K562 (cell line): ENCODE data around the gene KAT7. TPM values are rescaled to one million over a fixed set of nuclear protein-coding genes. Genes with fewer than 3 reads are reported as not detected.
A peak's percentile ranks its signal among the peaks of the same experiment; 100 is the strongest.

Experiments
- BACH1 ChIP-seq: fragments of 200-800 bp; sonication (Bioruptor generic); IDR thresholded peaks from 2 replicates; pipeline ENCODE4 v1.6.1; 2016; ENCODE audit warnings: missing genetic modification characterization, missing compliant biosample characterization
- CCAR2 ChIP-seq: fragments of 200-400 bp; formaldehyde crosslinking; IDR thresholded peaks from 2 replicates; pipeline ENCODE4 v1.6.1; 2017; ENCODE audit warnings: mild to moderate bottlenecking, low read depth, low read length
- CXXC5 ChIP-seq: fragments of 250-450 bp; sonication (Bioruptor Pico); IDR thresholded peaks from 2 replicates; pipeline ENCODE4 v1.8.0; 2022; ENCODE audit warnings: inconsistent platforms, mild to moderate bottlenecking, moderate library complexity
- HCFC1 ChIP-seq: IDR thresholded peaks from 2 replicates; pipeline ENCODE4 v1.6.1; 2012; ENCODE audit warnings: low read depth, low read length, improper control_type of control experiment
- LARP7 ChIP-seq: fragments of 450-650 bp; IDR thresholded peaks from 2 replicates; pipeline ENCODE4 v1.6.1; 2016
- MXI1 ChIP-seq: IDR thresholded peaks from 2 replicates; pipeline ENCODE4 v1.6.1; 2011; ENCODE audit warnings: low read depth, mild to moderate bottlenecking, improper control_type of control experiment, low read length
- NCOA6 ChIP-seq: fragments of 450-650 bp; IDR thresholded peaks from 2 replicates; pipeline ENCODE4 v1.6.1; 2017; ENCODE audit warnings: mild to moderate bottlenecking
- PYGO2 ChIP-seq: fragments of 450-650 bp; IDR thresholded peaks from 2 replicates; pipeline ENCODE4 v1.6.1; 2016; ENCODE audit warnings: mild to moderate bottlenecking, missing genetic modification characterization, moderate library complexity, missing compliant biosample characterization
- SMARCA5 ChIP-seq: fragments of 450-650 bp; IDR thresholded peaks from 2 replicates; pipeline ENCODE4 v1.6.1; 2016
- SRSF1 ChIP-seq: fragments of 200-400 bp; formaldehyde crosslinking; IDR thresholded peaks from 2 replicates; pipeline ENCODE4 v1.6.1; 2017; ENCODE audit warnings: mild to moderate bottlenecking, low read depth, low read length, moderate library complexity
- TBP ChIP-seq: optimal IDR thresholded peaks from 2 replicates; pipeline ENCODE3; 2011; ENCODE audit warnings: low read depth, low read length, improper control_type of control experiment
- ZFPM2 ChIP-seq: fragments of 250-450 bp; sonication (Bioruptor Pico); IDR thresholded peaks from 2 replicates; pipeline ENCODE4 v1.5.1; 2022; ENCODE audit warnings: mild to moderate bottlenecking
- polyA plus RNA-seq, 8 experiments: library from polyadenylated mRNA; depleted of rRNA in 4 of 8; stranded (reverse) in 5 of 8; unstranded in 3 of 8; fragments of >200 nt; fragmentation: Nextera tagmentation in 2 of 8; fragmentation: Illumina TruSeq in 1 of 8; extraction: Ambion mirVana in 2 of 8; extraction: Trizol in 1 of 8; gene quantifications; 2 replicates each; pipeline versions ENCODE4 v1.2.1 to v1.2.3, GENCODE V29; 2011 to 2014; ENCODE audit warnings: inconsistent platforms in 1 of 8, missing spikeins in 1 of 8
- total RNA-seq, 7 experiments: library from RNA; depleted of rRNA in 6 of 7; stranded (reverse); fragments of >200 nt in 6 of 7; fragmentation: Illumina TruSeq in 2 of 7; extraction: Trizol in 2 of 7; gene quantifications; 2 replicates each; pipeline versions ENCODE4 v1.2.1 to v1.2.3, GENCODE V29; 2011 to 2021; ENCODE audit warnings: low replicate concordance in 1 of 7
- TF ChIP-seq, protein P1 (sequence below), 2 experiments: fragments of 450-650 bp; IDR thresholded peaks; 2 replicates each; pipeline ENCODE4 v1.6.1; 2018; ENCODE audit warnings: mild to moderate bottlenecking in 2 of 2, low read depth in 1 of 2; ENCODE audit not compliant: partially characterized antibody in 2 of 2
- TF ChIP-seq, protein P2 (sequence below): fragments of 450-650 bp; IDR thresholded peaks from 2 replicates; pipeline ENCODE4 v1.6.1; 2016; ENCODE audit warnings: low read depth, mild to moderate bottlenecking, moderate library complexity
- TF ChIP-seq, protein P3 (sequence below), 2 experiments: IDR thresholded peaks; 2 replicates each; pipeline ENCODE4 v1.6.1; 2012; ENCODE audit warnings: improper control_type of control experiment in 2 of 2, low read depth in 2 of 2, low read length in 2 of 2, borderline replicate concordance in 1 of 2
- TF ChIP-seq, protein P4 (sequence below): sonication (generic); formaldehyde crosslinking; IDR thresholded peaks from 2 replicates; pipeline ENCODE4 v1.8.0; 2022; ENCODE audit warnings: mild to moderate bottlenecking, low read depth, missing genetic modification reagents
- TF ChIP-seq, protein P5 (sequence below): fragments of 250-450 bp; sonication (Bioruptor Pico); IDR thresholded peaks from 2 replicates; pipeline ENCODE4 v1.8.0; 2021; ENCODE audit warnings: moderate library complexity, mild to moderate bottlenecking, inconsistent platforms
- TF ChIP-seq, protein P6 (sequence below): sonication (generic); formaldehyde crosslinking; IDR thresholded peaks from 2 replicates; pipeline ENCODE4 v1.8.0; 2022; ENCODE audit warnings: mild to moderate bottlenecking, missing genetic modification reagents

The KAT7 gene
- total and polyA plus RNA-seq, 9 of the 15 experiments (the other 6 are each of a cell fraction or from before 2014, with no cell fraction given): 10.8 to 57.3 (median 34.8) TPM

DNA sequence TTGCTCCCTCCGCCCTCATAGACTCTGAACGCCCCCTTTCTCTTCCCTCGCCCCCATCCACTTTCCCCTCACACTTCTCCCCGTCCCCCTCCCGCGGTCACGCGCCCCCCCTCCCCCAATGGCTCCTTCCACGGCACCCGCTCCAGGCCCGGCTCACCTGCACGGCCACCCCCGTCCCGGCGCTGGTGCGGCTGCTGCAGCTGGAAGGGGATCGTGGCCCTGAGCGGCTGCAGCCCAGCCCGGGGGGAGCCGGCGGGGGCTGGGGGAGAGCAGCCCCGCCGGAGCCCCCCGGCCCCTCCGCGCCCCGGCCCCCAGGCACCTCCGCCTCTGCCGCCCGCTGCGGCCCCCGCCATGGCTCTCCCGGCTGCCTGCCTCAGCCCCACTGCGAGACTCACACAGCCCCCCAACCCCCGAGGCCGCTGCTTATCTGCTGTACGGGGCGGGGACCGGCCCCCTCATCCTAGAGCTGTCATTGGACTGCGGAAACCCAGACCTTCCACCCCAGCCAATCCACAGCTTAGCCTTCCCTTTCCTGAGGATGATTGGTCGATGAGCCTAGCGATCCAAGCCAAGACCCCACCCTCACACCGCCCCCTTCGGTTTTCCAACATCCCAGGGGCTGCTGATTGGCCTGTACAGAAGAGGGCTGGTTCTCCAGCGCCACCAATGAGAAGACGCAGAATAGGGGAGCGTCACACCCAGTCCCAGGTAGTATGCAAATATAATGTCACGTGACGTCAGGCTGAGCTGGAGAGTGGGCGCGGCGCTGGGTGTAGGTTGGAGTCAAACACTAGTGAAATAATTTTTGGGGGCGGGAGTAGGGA, 24.5 kb upstream of the KAT7 start, which contains the start of gene FAM117A (continued):
- TF ChIP-seq, protein P1, sequence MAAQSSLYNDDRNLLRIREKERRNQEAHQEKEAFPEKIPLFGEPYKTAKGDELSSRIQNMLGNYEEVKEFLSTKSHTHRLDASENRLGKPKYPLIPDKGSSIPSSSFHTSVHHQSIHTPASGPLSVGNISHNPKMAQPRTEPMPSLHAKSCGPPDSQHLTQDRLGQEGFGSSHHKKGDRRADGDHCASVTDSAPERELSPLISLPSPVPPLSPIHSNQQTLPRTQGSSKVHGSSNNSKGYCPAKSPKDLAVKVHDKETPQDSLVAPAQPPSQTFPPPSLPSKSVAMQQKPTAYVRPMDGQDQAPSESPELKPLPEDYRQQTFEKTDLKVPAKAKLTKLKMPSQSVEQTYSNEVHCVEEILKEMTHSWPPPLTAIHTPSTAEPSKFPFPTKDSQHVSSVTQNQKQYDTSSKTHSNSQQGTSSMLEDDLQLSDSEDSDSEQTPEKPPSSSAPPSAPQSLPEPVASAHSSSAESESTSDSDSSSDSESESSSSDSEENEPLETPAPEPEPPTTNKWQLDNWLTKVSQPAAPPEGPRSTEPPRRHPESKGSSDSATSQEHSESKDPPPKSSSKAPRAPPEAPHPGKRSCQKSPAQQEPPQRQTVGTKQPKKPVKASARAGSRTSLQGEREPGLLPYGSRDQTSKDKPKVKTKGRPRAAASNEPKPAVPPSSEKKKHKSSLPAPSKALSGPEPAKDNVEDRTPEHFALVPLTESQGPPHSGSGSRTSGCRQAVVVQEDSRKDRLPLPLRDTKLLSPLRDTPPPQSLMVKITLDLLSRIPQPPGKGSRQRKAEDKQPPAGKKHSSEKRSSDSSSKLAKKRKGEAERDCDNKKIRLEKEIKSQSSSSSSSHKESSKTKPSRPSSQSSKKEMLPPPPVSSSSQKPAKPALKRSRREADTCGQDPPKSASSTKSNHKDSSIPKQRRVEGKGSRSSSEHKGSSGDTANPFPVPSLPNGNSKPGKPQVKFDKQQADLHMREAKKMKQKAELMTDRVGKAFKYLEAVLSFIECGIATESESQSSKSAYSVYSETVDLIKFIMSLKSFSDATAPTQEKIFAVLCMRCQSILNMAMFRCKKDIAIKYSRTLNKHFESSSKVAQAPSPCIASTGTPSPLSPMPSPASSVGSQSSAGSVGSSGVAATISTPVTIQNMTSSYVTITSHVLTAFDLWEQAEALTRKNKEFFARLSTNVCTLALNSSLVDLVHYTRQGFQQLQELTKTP (IDR thresholded peaks at IDR 0.05; ENCODE audit: low read depth in 1 of 2, partially characterized antibody in 2 of 2): peak in 1 of 2 experiments; percentile 83
- peak; percentile 92 for TF ChIP-seq TBP
- TF ChIP-seq, protein P2, sequence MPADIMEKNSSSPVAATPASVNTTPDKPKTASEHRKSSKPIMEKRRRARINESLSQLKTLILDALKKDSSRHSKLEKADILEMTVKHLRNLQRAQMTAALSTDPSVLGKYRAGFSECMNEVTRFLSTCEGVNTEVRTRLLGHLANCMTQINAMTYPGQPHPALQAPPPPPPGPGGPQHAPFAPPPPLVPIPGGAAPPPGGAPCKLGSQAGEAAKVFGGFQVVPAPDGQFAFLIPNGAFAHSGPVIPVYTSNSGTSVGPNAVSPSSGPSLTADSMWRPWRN: 0 out of 2 replicates have a peak, but pooled peaks have one; percentile 24
- peak; percentile 37; the same call in 1 of the 2 replicates for TF ChIP-seq CXXC5 (CRISPR knock-in tag)
- TF ChIP-seq LARP7: no peak
- TF ChIP-seq HCFC1: 0 out of 2 replicates have a peak, but pooled peaks have one; percentile 27
- TF ChIP-seq, protein P3, sequence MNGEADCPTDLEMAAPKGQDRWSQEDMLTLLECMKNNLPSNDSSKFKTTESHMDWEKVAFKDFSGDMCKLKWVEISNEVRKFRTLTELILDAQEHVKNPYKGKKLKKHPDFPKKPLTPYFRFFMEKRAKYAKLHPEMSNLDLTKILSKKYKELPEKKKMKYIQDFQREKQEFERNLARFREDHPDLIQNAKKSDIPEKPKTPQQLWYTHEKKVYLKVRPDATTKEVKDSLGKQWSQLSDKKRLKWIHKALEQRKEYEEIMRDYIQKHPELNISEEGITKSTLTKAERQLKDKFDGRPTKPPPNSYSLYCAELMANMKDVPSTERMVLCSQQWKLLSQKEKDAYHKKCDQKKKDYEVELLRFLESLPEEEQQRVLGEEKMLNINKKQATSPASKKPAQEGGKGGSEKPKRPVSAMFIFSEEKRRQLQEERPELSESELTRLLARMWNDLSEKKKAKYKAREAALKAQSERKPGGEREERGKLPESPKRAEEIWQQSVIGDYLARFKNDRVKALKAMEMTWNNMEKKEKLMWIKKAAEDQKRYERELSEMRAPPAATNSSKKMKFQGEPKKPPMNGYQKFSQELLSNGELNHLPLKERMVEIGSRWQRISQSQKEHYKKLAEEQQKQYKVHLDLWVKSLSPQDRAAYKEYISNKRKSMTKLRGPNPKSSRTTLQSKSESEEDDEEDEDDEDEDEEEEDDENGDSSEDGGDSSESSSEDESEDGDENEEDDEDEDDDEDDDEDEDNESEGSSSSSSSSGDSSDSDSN (IDR thresholded peaks at IDR 0.05; ENCODE audit: borderline replicate concordance in 1 of 2, low read depth in 2 of 2, low read length in 2 of 2): no peak
- TF ChIP-seq MXI1: no peak
- TF ChIP-seq ZFPM2 (CRISPR knock-in tag): no peak
- no peak for TF ChIP-seq NCOA6
- no peak for TF ChIP-seq PYGO2 (tag)
- no peak for TF ChIP-seq SMARCA5
- no peak for TF ChIP-seq CCAR2
- TF ChIP-seq, protein P4, sequence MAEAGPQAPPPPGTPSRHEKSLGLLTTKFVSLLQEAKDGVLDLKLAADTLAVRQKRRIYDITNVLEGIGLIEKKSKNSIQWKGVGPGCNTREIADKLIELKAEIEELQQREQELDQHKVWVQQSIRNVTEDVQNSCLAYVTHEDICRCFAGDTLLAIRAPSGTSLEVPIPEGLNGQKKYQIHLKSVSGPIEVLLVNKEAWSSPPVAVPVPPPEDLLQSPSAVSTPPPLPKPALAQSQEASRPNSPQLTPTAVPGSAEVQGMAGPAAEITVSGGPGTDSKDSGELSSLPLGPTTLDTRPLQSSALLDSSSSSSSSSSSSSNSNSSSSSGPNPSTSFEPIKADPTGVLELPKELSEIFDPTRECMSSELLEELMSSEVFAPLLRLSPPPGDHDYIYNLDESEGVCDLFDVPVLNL (CRISPR knock-in tag): no peak
- TF ChIP-seq, protein P5, sequence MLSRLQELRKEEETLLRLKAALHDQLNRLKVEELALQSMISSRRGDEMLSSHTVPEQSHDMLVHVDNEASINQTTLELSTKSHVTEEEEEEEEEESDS (CRISPR knock-in tag): no peak
- no peak for TF ChIP-seq SRSF1
- TF ChIP-seq BACH1 (tag): no peak
- TF ChIP-seq, protein P6, sequence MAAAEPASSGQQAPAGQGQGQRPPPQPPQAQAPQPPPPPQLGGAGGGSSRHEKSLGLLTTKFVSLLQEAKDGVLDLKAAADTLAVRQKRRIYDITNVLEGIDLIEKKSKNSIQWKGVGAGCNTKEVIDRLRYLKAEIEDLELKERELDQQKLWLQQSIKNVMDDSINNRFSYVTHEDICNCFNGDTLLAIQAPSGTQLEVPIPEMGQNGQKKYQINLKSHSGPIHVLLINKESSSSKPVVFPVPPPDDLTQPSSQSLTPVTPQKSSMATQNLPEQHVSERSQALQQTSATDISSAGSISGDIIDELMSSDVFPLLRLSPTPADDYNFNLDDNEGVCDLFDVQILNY (CRISPR knock-in tag): no peak
